Fibroblast of lung (primary cell): Measurements from ENCODE around the gene CBFA2T3. TPM values are rescaled to one million over a fixed set of nuclear protein-coding genes. Genes with fewer than 3 reads are reported as not detected.

Experiments
- DNase-seq, 2 donors: peaks; one replicate each; pipeline versions ENCODE4 v3.0.0 to v3.0.0-alpha.2; 2010; ENCODE audit warnings: low read depth in 2 of 2
- H2AFZ ChIP-seq: 2 replicates; pipeline ENCODE4 v1.5.1; 2012; ENCODE audit warnings: low read length, control low read depth, inconsistent platforms
- H3K27ac ChIP-seq: 2 replicates; pipeline ENCODE4 v1.5.1; 2011; ENCODE audit warnings: low read length, control low read depth; ENCODE audit not compliant: insufficient read depth
- H3K27me3 ChIP-seq: 2 replicates; pipeline ENCODE4 v1.5.1; 2011; ENCODE audit warnings: mild to moderate bottlenecking, low read length; ENCODE audit not compliant: control insufficient read depth, insufficient read depth
- H3K36me3 ChIP-seq: 2 replicates; pipeline ENCODE4 v1.5.1; 2011; ENCODE audit warnings: low read length; ENCODE audit not compliant: control insufficient read depth, insufficient read depth
- H3K4me1 ChIP-seq: 2 replicates; pipeline ENCODE4 v1.5.1; 2011; ENCODE audit warnings: low read length; ENCODE audit not compliant: control insufficient read depth, insufficient read depth; ENCODE audit errors: extremely low read depth
- H3K4me2 ChIP-seq: 2 replicates; pipeline ENCODE4 v1.5.1; 2011; ENCODE audit warnings: low read length, control low read depth; ENCODE audit not compliant: insufficient read depth; ENCODE audit errors: extremely low read depth
- H3K4me3 ChIP-seq, 4 experiments: fragments of 200-600 bp in 1 of 4; sonication (generic) in 1 of 4; replicated peaks in 1 of 4; 2 replicates each; pipeline ENCODE4 v1.5.1; 2011 to 2016; ENCODE audit warnings: low read length in 4 of 4, low read depth in 3 of 4, mild to moderate bottlenecking in 3 of 4, control low read depth in 2 of 4, inconsistent platforms in 1 of 4, mixed read lengths in 1 of 4; ENCODE audit not compliant: insufficient read depth in 1 of 4; ENCODE audit errors: control extremely low read depth in 1 of 4
- H3K79me2 ChIP-seq: 2 replicates; pipeline ENCODE4 v1.5.1; 2012; ENCODE audit warnings: mild to moderate bottlenecking, low read length, inconsistent platforms; ENCODE audit not compliant: control insufficient read depth, insufficient read depth
- H3K9ac ChIP-seq: 2 replicates; pipeline ENCODE4 v1.5.1; 2011; ENCODE audit warnings: mild to moderate bottlenecking, low read length, control low read depth; ENCODE audit not compliant: insufficient read depth
- H3K9me3 ChIP-seq: 2 replicates; pipeline ENCODE4 v1.5.1; 2012; ENCODE audit warnings: low read depth, low read length; ENCODE audit not compliant: control insufficient read depth, insufficient read depth
- H4K20me1 ChIP-seq: 2 replicates; pipeline ENCODE4 v1.5.1; 2011; ENCODE audit warnings: low read length; ENCODE audit not compliant: control insufficient read depth, insufficient read depth; ENCODE audit errors: extremely low read depth
- CTCF ChIP-seq, 2 donors: IDR thresholded peaks in 1 of 2; conservative IDR thresholded peaks in 1 of 2; 1 replicate in 1 of 2; 2 replicates in 1 of 2; pipeline ENCODE4 v1.5.1; 2011 to 2012; ENCODE audit warnings: low read length in 2 of 2, control low read depth in 1 of 2, inconsistent platforms in 1 of 2, low read depth in 1 of 2, mild to moderate bottlenecking in 1 of 2
- EZH2 ChIP-seq: IDR thresholded peaks from 2 replicates; pipeline ENCODE4 v1.5.1; 2012; ENCODE audit warnings: low read length, control low read depth, mild to moderate bottlenecking; ENCODE audit errors: missing control alignments
- polyA plus RNA-seq, 2 donors: library from polyadenylated mRNA; depleted of rRNA in 1 of 2; stranded (reverse) in 1 of 2; unstranded in 1 of 2; fragments of >200 nt; gene quantifications; 2 replicates each; pipeline ENCODE4 v1.2.1, GENCODE V29; 2011 to 2012; ENCODE audit warnings: missing spikeins in 1 of 2
- total RNA-seq: library from RNA; depleted of rRNA; stranded (reverse); fragments of >200 nt; gene quantifications from 2 replicates; pipeline ENCODE4 v1.2.1, GENCODE V29; 2014

The CBFA2T3 gene
- total and polyA plus RNA-seq, 2 donors (not counting 1 experiment from before 2014, with no cell fraction given), result under 0.01 to 0.05 TPM

GRCh38 chr16:88934066-88934667, 42.8 kb downstream of the CBFA2T3 start:
- TF ChIP-seq EZH2 (no peak), CTCF (conservative IDR thresholded peaks at IDR 0.05 in 1 of 2, IDR thresholded peaks at IDR 0.05 in 1 of 2; ENCODE audit: low read depth in 1 of 2, low read length in 2 of 2) (no peak)
- Histone ChIP-seq H3K9ac (no peak overlapping the region), H3K4me1 (no peaks in the 10 kb centered on the region), H3K79me2 (no peaks in the 10 kb centered on the region), H3K27me3 (peaks cover 31% of the 10 kb centered on the region), H3K27ac (no peak overlapping the region), H3K9me3 (no peaks in the 10 kb centered on the region), H4K20me1 (no peaks in the 10 kb centered on the region), H3K4me2 (no peak overlapping the region), H2AFZ (no peak overlapping the region), H3K4me3 (no peak overlapping the region), H3K36me3 (no peaks in the 10 kb centered on the region)
- no peak for DNase-seq

GRCh38 chr16:88932929-88933328, 44.1 kb downstream of the CBFA2T3 start:
- TF ChIP-seq CTCF (conservative IDR thresholded peaks at IDR 0.05 in 1 of 2, IDR thresholded peaks at IDR 0.05 in 1 of 2; ENCODE audit: low read depth in 1 of 2, low read length in 2 of 2) (no peak), EZH2 (no peak)
- Histone ChIP-seq H2AFZ (no peak overlapping the region), H3K9me3 (no peaks in the 10 kb centered on the region), H4K20me1 (no peaks in the 10 kb centered on the region), H3K9ac (no peak overlapping the region), H3K27me3 (peaks cover 24% of the 10 kb centered on the region), H3K79me2 (no peaks in the 10 kb centered on the region), H3K36me3 (no peaks in the 10 kb centered on the region), H3K4me2 (no peak overlapping the region), H3K27ac (no peak overlapping the region), H3K4me3 (no peak overlapping the region), H3K4me1 (no peaks in the 10 kb centered on the region)
- DNase-seq, result no peak

- Histone ChIP-seq H3K4me3 (no peak overlapping the region), H3K79me2 (no peaks in the 10 kb centered on the region), H3K9me3 (no peaks in the 10 kb centered on the region), H4K20me1 (no peaks in the 10 kb centered on the region), H3K36me3 (no peaks in the 10 kb centered on the region), H3K4me2 (no peak overlapping the region), H3K27ac (no peak overlapping the region), H2AFZ (no peak overlapping the region), H3K4me1 (no peaks in the 10 kb centered on the region), H3K9ac (no peak overlapping the region), H3K27me3 (peaks cover 17% of the 10 kb centered on the region)
- DNase-seq, result no peak
- no peak for TF ChIP-seq EZH2
- no peak for TF ChIP-seq CTCF (conservative IDR thresholded peaks at IDR 0.05 in 1 of 2, IDR thresholded peaks at IDR 0.05 in 1 of 2; ENCODE audit: low read depth in 1 of 2, low read length in 2 of 2)
Measured at GRCh38 chr16:88931936-88932335, 45.1 kb downstream of the CBFA2T3 start.
